ENCODE measurements around the gene POLR2A. TPM values are rescaled to one million over a fixed set of nuclear protein-coding genes. Genes with fewer than 3 reads are reported as not detected.
A peak's percentile ranks its signal among the peaks of the same experiment; 100 is the strongest.
"Not testable (repeated sequence)": the region's sequence is repeated elsewhere in the genome, so short reads cannot be mapped to it uniquely, and the experiment has no call there.

POLR2A gene
- total RNA-seq, 4 donors from 2014 or later = 41.0 to 55.3 (median 47.3) TPM

DNA sequence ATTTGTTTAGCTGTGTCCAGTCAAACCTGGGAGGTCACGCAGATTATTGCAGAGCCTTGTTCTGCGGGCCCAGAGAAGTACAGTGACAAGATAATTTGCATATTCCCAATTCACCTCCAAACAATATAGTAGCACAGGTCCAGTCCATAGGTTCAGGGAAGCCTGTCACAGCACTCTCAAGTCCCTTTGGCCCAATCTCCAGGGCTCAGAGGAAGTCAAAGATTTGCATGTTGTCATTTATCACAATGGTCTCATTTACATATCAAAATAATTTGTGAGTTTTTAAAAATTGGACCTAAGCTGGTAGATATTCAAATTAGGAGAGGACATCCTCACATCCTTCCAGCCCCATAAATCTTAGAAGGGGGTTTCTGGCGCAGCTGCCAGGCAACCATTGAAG is 16.7 kb upstream of the POLR2A start:
- TF ChIP-seq POLR2A (IDR thresholded peaks at IDR 0.05) (no peak), POLR2AphosphoS5 (IDR thresholded peaks at IDR 0.05) (no peak)
- WGBS, 2 donors (ENCODE audit: low coverage in 1 of 2) = 92% methylated on average over 2 of the region's 3 CpGs
- Histone ChIP-seq H3K9me3 (no peaks in the 10 kb centered on the region), H3K27me3 (no peaks in the 10 kb centered on the region), H3K27ac (peak overlapping the region in 3 of 4 donors; percentile 70 to 74 (median 71)), H3K4me3 (no peak overlapping the region), H3K4me1 (peaks cover 2 to 72% (median 17%) of the 10 kb centered on the region in 3 donors), H3K36me3 (peaks cover 0 to 43% of the 10 kb centered on the region in 2 donors)
- ATAC-seq = no peak

DNA sequence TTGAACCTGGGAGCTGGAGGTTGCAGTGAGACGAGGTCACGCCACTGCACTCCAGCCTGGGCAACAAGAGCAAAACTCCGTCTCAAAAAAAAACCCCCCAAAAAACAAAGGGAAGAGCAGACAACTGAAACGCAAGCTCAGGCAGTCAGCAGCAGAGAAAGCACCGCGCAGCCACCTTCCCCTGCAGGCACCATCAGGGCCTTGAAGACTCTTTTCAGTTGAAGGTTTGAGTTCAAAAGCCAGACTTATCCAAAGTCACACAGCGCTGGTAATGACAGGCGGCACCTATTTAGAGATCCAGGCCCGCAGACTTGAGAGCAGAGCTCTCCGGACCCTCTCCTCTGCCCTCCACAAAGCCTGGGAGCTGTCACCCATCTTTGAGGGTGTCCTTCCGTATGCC is 15.9 kb upstream of the POLR2A start:
- TF ChIP-seq POLR2A (IDR thresholded peaks at IDR 0.05) (no peak), POLR2AphosphoS5 (IDR thresholded peaks at IDR 0.05) (no peak), EP300 (IDR thresholded peaks at IDR 0.05) (no peak)
- TF ChIP-seq, protein P1, sequence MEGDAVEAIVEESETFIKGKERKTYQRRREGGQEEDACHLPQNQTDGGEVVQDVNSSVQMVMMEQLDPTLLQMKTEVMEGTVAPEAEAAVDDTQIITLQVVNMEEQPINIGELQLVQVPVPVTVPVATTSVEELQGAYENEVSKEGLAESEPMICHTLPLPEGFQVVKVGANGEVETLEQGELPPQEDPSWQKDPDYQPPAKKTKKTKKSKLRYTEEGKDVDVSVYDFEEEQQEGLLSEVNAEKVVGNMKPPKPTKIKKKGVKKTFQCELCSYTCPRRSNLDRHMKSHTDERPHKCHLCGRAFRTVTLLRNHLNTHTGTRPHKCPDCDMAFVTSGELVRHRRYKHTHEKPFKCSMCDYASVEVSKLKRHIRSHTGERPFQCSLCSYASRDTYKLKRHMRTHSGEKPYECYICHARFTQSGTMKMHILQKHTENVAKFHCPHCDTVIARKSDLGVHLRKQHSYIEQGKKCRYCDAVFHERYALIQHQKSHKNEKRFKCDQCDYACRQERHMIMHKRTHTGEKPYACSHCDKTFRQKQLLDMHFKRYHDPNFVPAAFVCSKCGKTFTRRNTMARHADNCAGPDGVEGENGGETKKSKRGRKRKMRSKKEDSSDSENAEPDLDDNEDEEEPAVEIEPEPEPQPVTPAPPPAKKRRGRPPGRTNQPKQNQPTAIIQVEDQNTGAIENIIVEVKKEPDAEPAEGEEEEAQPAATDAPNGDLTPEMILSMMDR (IDR thresholded peaks at IDR 0.05) = no peak
- WGBS, 2 donors (ENCODE audit: low coverage in 1 of 2) = 86 to 91% methylated on average over 5 to 11 of the region's 11 CpGs
- Histone ChIP-seq H3K36me3 (peaks cover 0 to 35% of the 10 kb centered on the region in 2 donors), H3K4me1 (peaks cover 2 to 77% (median 17%) of the 10 kb centered on the region in 3 donors), H3K4me3 (no peak overlapping the region), H3K27ac (peak overlapping the region in 1 of 4 donors; percentile 10), H3K27me3 (no peaks in the 10 kb centered on the region), H3K9me3 (no peaks in the 10 kb centered on the region)
- ATAC-seq = no peak

DNA sequence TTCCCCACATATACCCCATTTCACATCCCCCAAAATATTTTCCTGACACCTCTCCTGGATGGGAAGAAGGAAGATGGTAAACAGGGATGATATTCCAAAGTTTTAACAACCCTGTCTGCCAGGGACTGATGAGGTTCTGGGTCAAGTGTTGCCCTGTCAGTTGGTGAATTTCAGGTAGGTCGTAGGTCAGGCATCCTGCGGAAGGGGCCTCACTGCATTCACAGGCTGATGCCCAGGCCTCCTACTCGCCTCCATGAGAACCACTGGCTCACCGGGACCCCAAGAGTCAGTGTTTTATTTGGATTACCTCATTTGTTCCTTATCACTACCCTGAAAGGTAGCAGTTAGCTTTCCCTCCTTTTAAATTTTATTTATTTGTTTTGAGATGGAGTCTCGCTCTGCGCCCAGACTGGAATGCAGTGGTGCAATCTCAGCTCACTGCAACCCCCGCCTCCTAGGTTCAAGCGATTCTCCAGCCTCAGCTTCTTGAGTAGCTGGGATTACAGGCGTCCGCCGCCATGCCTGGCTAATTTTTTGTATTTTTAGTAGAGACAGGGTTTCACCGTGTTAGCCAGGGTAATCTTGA is 15.3 kb upstream of the POLR2A start:
- TF ChIP-seq EP300 (IDR thresholded peaks at IDR 0.05) (no peak), POLR2A (IDR thresholded peaks at IDR 0.05) (no peak), POLR2AphosphoS5 (IDR thresholded peaks at IDR 0.05) (no peak)
- TF ChIP-seq, protein P1 (IDR thresholded peaks at IDR 0.05) = no peak

DNA sequence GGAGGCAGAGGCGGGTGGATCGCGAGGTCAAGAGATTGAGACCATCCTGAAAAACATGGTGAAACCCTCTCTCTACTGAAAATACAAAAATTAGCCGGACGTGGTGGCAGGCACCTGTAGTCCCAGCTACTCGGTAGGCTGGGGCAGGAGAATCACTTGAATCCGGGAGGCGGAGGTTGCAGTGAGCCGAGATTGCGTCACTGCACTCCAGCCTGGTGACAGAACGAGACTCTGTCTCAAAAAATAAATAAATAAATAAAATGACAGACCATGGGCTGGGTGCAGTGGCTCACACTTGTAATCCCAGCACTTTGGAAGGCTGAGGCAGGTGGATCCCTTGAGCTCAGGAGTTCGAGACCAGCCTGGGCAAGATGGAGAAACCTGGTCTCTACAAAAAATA is 14.3 kb upstream of the POLR2A start:
- not testable (repeated sequence) for H3K27me3 ChIP-seq, ATAC-seq, H3K4me3 ChIP-seq, H3K9me3 ChIP-seq
- Histone ChIP-seq H3K36me3 (peaks cover 0 to 20% of the 10 kb centered on the region in 2 donors), H3K4me1 (peaks cover 2 to 92% (median 17%) of the 10 kb centered on the region in 3 donors), H3K27ac (peak overlapping the region in 1 of 4 donors; percentile 28)
- WGBS, 2 donors (ENCODE audit: low coverage in 1 of 2) = 87 to 92% methylated on average over 3 to 12 of the region's 12 CpGs

More for the DNA sequence above, 15.3 kb upstream of the POLR2A start:
- no peak overlapping the region for H3K4me3 ChIP-seq
- no peaks in the 10 kb centered on the region for H3K9me3 ChIP-seq
- H3K27me3 ChIP-seq = no peaks in the 10 kb centered on the region
- WGBS, 2 donors (ENCODE audit: low coverage in 1 of 2) = 57 to 68% methylated on average over 1 to 12 of the region's 12 CpGs
- peaks cover 2 to 83% (median 17%) of the 10 kb centered on the region in 3 donors for H3K4me1 ChIP-seq
- ATAC-seq = no peak
- H3K36me3 ChIP-seq = peaks cover 0 to 29% of the 10 kb centered on the region in 2 donors
- no peak overlapping the region for H3K27ac ChIP-seq

DNA sequence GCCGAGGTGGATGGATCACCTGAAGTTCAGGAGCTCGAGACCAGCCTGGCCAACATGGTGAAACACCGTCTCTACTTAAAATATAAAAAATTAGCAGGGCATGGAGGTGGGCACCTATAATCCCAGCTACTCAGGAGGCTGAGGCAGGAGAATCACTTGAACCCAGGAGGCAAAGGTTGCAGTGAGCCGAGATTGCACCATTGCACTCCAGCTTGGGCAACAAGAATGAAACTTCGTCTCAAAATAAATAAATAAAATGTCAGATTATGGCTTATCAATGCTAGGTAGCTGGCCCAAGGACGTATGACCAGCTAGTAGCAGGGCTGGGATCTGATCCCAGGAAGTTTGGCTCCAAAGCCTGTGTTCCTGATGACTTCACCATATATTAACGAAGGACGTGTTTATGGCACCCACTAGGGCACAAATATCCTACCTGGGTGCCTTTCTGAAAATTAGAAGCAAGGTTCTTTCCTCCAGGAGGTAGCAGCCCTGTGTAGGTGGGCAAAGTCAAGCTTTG is 13.7 kb upstream of the POLR2A start:
- Histone ChIP-seq H3K36me3 (peaks cover 0 to 15% of the 10 kb centered on the region in 2 donors), H3K27ac (peak overlapping the region in 3 of 4 donors; percentile 1 to 33 (median 28)), H3K4me1 (peaks cover 2 to 97% (median 24%) of the 10 kb centered on the region in 3 donors)
- not testable (repeated sequence) for ATAC-seq, H3K27me3 ChIP-seq, H3K9me3 ChIP-seq, H3K4me3 ChIP-seq
- WGBS, 2 donors (ENCODE audit: low coverage in 1 of 2) = 74 to 94% methylated on average over 3 to 8 of the region's 8 CpGs

DNA sequence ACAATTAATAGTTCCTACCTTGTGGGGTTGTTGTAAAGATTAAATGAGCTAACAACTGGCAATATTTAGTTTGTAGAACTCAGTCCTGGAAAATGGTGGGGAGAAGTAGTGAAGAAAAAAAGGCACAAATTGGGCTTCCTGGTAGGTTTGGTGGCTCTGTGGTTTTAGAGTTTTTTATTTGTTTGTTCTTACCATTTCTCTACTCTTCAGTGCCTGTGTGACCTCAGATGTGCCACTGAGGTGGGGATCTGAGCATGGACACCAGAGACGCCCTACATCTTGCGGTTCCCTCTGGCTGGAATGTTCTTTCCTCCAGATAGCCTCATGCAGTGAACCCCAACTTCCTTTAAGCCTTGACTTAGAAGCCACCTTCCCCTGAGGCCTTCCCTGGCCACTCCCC is 12.4 kb upstream of the POLR2A start:
- Histone ChIP-seq H3K4me1 (peaks cover 0 to 97% (median 26%) of the 10 kb centered on the region in 3 donors), H3K4me3 (no peak overlapping the region), H3K27ac (peak overlapping the region in 2 of 4 donors; percentile 4 to 28), H3K9me3 (no peaks in the 10 kb centered on the region), H3K36me3 (peaks cover 0 to 3% of the 10 kb centered on the region in 2 donors), H3K27me3 (no peaks in the 10 kb centered on the region)
- ATAC-seq = no peak
- 86% methylated on average over 2 of the region's 2 CpGs; no CpG with 5 or more reads in 1 of the 2 donors for WGBS, 2 donors (ENCODE audit: low coverage in 1 of 2)
- TF ChIP-seq EP300 (IDR thresholded peaks at IDR 0.05) (no peak), POLR2A (IDR thresholded peaks at IDR 0.05) (no peak), POLR2AphosphoS5 (IDR thresholded peaks at IDR 0.05) (no peak)
- TF ChIP-seq, protein P1 (IDR thresholded peaks at IDR 0.05) = no peak

DNA sequence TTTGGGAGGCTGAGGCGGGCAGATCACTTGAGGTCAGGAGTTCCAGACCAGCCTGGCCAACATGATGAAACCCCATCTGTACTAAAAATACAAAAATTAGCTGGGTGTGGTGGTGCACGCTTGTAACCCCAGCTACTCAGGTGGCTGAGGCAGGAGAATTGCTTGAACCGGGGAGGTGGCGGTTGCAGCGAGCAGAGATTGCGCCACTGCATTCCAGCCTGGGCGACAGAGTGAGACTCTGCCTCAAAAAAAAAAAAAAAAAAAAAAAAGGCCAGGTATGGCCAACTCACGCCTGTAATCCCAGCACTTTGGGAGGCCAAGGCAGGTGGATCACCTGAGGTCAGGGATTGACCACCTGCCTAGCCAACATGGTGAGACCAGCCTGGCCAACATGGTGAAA is 9.4 kb upstream of the POLR2A start:
- ATAC-seq, H3K27me3 ChIP-seq, H3K9me3 ChIP-seq, H3K4me3 ChIP-seq, H3K36me3 ChIP-seq: not testable (repeated sequence)
- H3K4me1 ChIP-seq = peaks cover 4 to 89% (median 31%) of the 10 kb centered on the region in 3 donors
- 84 to 98% methylated on average over 6 to 7 of the region's 8 CpGs for WGBS, 2 donors (ENCODE audit: low coverage in 1 of 2)
- H3K27ac ChIP-seq = peak overlapping the region in 3 of 4 donors; percentile 99 to 100 (median 100)

Measured in gastroesophageal sphincter (tissue), 4 donors.